IMR-90 (cell line): ENCODE measurements around the gene CD79A. TPM values are rescaled to one million over a fixed set of nuclear protein-coding genes. Genes with fewer than 3 reads are reported as not detected.
A peak's percentile ranks its signal among the peaks of the same experiment; 100 is the strongest.

Source experiments
- ATAC-seq: fragments of 200-7000 bp; cut with Tn5 transposase; 2 replicates; pipeline ENCODE4 v1.9.1; 2020; ENCODE audit warnings: low read depth, mild to moderate bottlenecking, moderate library complexity
- BruUV-seq: library from RNA; stranded (reverse); fragments of 400-500 nt; replicated peaks from 2 replicates; lab custom pipeline; 2021; lab: Mats Ljungman, UMichigan
- CTCF ChIA-PET: fragments of 300-600 bp; formaldehyde crosslinking; extraction: SDS; loops from one replicate; lab custom pipeline; 2021; ENCODE audit warnings: antibody characterized with exemption; lab: Yijun Ruan, JAX
- POLR2A ChIA-PET: fragments of 300-600 bp; sonication (Branson Sonifier 250); formaldehyde crosslinking; loops from one replicate; lab custom pipeline; 2022; ENCODE audit warnings: antibody characterized with exemption; ENCODE audit not compliant: unreplicated experiment; lab: Charles Lee
- DNase-seq: peaks from one replicate; pipeline ENCODE4 v3.0.0; 2013
- H2AFZ ChIP-seq: replicated peaks from 2 replicates; pipeline ENCODE3; 2013; ENCODE audit warnings: low read length, mild to moderate bottlenecking; ENCODE audit not compliant: poor library complexity
- H2AK5ac ChIP-seq: 2 replicates; pipeline ENCODE4 v1.6.1; 2013; ENCODE audit warnings: low read depth, low read length, inconsistent platforms
- H2AK9ac ChIP-seq: replicated peaks from 2 replicates; pipeline ENCODE3; 2013; ENCODE audit warnings: mild to moderate bottlenecking, low read depth, low read length, moderate library complexity; ENCODE audit not compliant: poor library complexity
- H2BK120ac ChIP-seq: 2 replicates; pipeline ENCODE4 v1.6.1; 2013; ENCODE audit warnings: low read depth, low read length, inconsistent platforms
- H2BK15ac ChIP-seq: 3 replicates; pipeline ENCODE4 v1.6.1; 2013; ENCODE audit warnings: low read depth, low read length, inconsistent platforms
- H2BK20ac ChIP-seq: 2 replicates; pipeline ENCODE4 v1.6.1; 2013; ENCODE audit warnings: low read depth, mild to moderate bottlenecking, inconsistent platforms, low read length, moderate library complexity
- H2BK5ac ChIP-seq: 2 replicates; pipeline ENCODE4 v1.6.1; 2013; ENCODE audit warnings: mild to moderate bottlenecking, low read depth, low read length, inconsistent platforms; ENCODE audit not compliant: poor library complexity, severe bottlenecking
- H3K14ac ChIP-seq: replicated peaks from 2 replicates; pipeline ENCODE4 v1.6.1; 2013; ENCODE audit warnings: low read depth, low read length, inconsistent platforms
- H3K18ac ChIP-seq: 2 replicates; pipeline ENCODE4 v1.6.1; 2013; ENCODE audit warnings: low read depth, low read length, control low read depth
- H3K23ac ChIP-seq: 2 replicates; pipeline ENCODE4 v1.6.1; 2013; ENCODE audit warnings: low read depth, low read length, inconsistent platforms
- H3K27ac ChIP-seq: 2 replicates; pipeline ENCODE4 v1.5.1; 2013; ENCODE audit warnings: mild to moderate bottlenecking, control low read depth, low read length; ENCODE audit not compliant: insufficient read depth
- H3K27me3 ChIP-seq: 2 replicates; pipeline ENCODE4 v1.6.1; 2013; ENCODE audit warnings: low read length; ENCODE audit not compliant: control insufficient read depth, insufficient read depth
- H3K36me3 ChIP-seq: 2 replicates; pipeline ENCODE4 v1.6.1; 2013; ENCODE audit warnings: low read length, mixed read lengths; ENCODE audit not compliant: control insufficient read depth, insufficient read depth
- H3K4ac ChIP-seq: 2 replicates; pipeline ENCODE4 v1.6.1; 2013; ENCODE audit warnings: low read depth, low read length, inconsistent platforms
- H3K4me1 ChIP-seq: 2 replicates; pipeline ENCODE4 v1.6.1; 2013; ENCODE audit warnings: low read length, mixed read lengths; ENCODE audit not compliant: control insufficient read depth, insufficient read depth
- H3K4me2 ChIP-seq: 2 replicates; pipeline ENCODE4 v1.6.1; 2013; ENCODE audit warnings: low read depth, mild to moderate bottlenecking, control low read depth, low read length, moderate library complexity
- H3K4me3 ChIP-seq: 2 replicates; pipeline ENCODE4 v1.5.1; 2013; ENCODE audit warnings: low read depth, mild to moderate bottlenecking, control low read depth, low read length, moderate library complexity; ENCODE audit not compliant: insufficient read depth
- H3K56ac ChIP-seq: 2 replicates; pipeline ENCODE4 v1.6.1; 2013; ENCODE audit warnings: low read length, inconsistent platforms; ENCODE audit not compliant: insufficient read depth; ENCODE audit errors: extremely low read depth
- H3K79me1 ChIP-seq, 2 experiments: 2 replicates each; pipeline ENCODE4 v1.6.1; 2013; ENCODE audit warnings: low read length in 2 of 2, inconsistent platforms in 1 of 2, low read depth in 1 of 2
- H3K9ac ChIP-seq: 2 replicates; pipeline ENCODE4 v1.6.1; 2013; ENCODE audit warnings: low read depth, low read length, control low read depth
- H3K9me1 ChIP-seq: 2 replicates; pipeline ENCODE4 v1.6.1; 2013; ENCODE audit warnings: low read length, inconsistent platforms; ENCODE audit not compliant: insufficient read depth
- H3K9me3 ChIP-seq: 2 replicates; pipeline ENCODE4 v1.6.1; 2013; ENCODE audit warnings: low read length; ENCODE audit not compliant: control insufficient read depth, insufficient read depth
- H4K20me1 ChIP-seq: 2 replicates; pipeline ENCODE4 v1.6.1; 2013; ENCODE audit warnings: low read length, inconsistent platforms; ENCODE audit not compliant: insufficient read depth
- H4K5ac ChIP-seq: 2 replicates; pipeline ENCODE4 v1.6.1; 2013; ENCODE audit warnings: mild to moderate bottlenecking, low read depth, low read length, control low read depth
- H4K8ac ChIP-seq, 2 experiments: 2 replicates each; pipeline ENCODE4 v1.6.1; 2013; ENCODE audit warnings: low read depth in 2 of 2, low read length in 2 of 2, control low read depth in 1 of 2, inconsistent platforms in 1 of 2
- H4K91ac ChIP-seq: 2 replicates; pipeline ENCODE4 v1.6.1; 2013; ENCODE audit warnings: low read depth, low read length, inconsistent platforms; ENCODE audit not compliant: insufficient read depth
- BHLHE40 ChIP-seq: fragments of 150-350 bp; IDR thresholded peaks from 2 replicates; pipeline ENCODE4 v1.6.1; 2016; ENCODE audit warnings: mild to moderate bottlenecking, low read depth, low read length
- CEBPB ChIP-seq: IDR thresholded peaks from 2 replicates; pipeline ENCODE4 v1.6.1; 2012; ENCODE audit warnings: low read depth, low read length, improper control_type of control experiment
- CTCF ChIP-seq: conservative IDR thresholded peaks from 2 replicates; pipeline ENCODE4 v1.5.1; 2012; ENCODE audit warnings: mild to moderate bottlenecking, low read depth, low read length, improper control_type of control experiment
- MAZ ChIP-seq: IDR thresholded peaks from 2 replicates; pipeline ENCODE4 v1.6.1; 2012; ENCODE audit warnings: low read depth, mild to moderate bottlenecking, low read length, improper control_type of control experiment, moderate library complexity, borderline replicate concordance
- POLR2A ChIP-seq: IDR thresholded peaks from 2 replicates; pipeline ENCODE4 v1.6.1; 2012; ENCODE audit warnings: mild to moderate bottlenecking, low read depth, low read length
- USF2 ChIP-seq: fragments of 150-350 bp; IDR thresholded peaks from 2 replicates; pipeline ENCODE4 v1.6.1; 2017; ENCODE audit warnings: mild to moderate bottlenecking, antibody characterized with exemption, low read length, low read depth
- WGBS, 2 experiments: methylation state at CpG; one replicate each; pipeline versions ENCODE4 v1.1.5 to v1.1.7; 2013; ENCODE audit warnings: missing lambda C conversion rate in 2 of 2; ENCODE audit not compliant: insufficient read length in 1 of 2; ENCODE audit errors: extremely low coverage in 2 of 2; 5-methylcytosine and 5-hydroxymethylcytosine counted together
- dilution Hi-C: fragments of 300-500 bp; cut with HindIII; formaldehyde crosslinking; loops from one replicate; pipeline ENCODE4 v1.14.3; 2018; ENCODE audit warnings: low sequenced_read_pairs; ENCODE audit not compliant: unreplicated experiment
- in situ Hi-C: fragments of 300-500 bp; cut with MboI; formaldehyde crosslinking; loops from 3 replicates; pipeline ENCODE4 v1.14.3; 2019; ENCODE audit warnings: low sequenced_read_pairs, inconsistent platforms, mixed read lengths
- intact Hi-C: fragments of 100-400 bp; cut with micrococcal nuclease; formaldehyde crosslinking; loops from 2 replicates; pipeline ENCODE4 v1.10.0; 2022
- polyA plus RNA-seq, 3 experiments: library from polyadenylated mRNA; depleted of rRNA; stranded (reverse); fragments of >200 nt; gene quantifications; 2 replicates each; pipeline ENCODE4 v1.2.3, GENCODE V29; 2012; ENCODE audit warnings: low replicate concordance in 1 of 3
- total RNA-seq: library from RNA; depleted of rRNA; stranded (reverse); fragments of >200 nt; gene quantifications from 2 replicates; pipeline ENCODE4 v1.2.3, GENCODE V29; 2012

Gene CD79A
- total and polyA plus RNA-seq, 2 of the 4 experiments (the other 2 are of a cell fraction): 0.19 TPM; not detected in 1

GRCh38 chr19:41866284-41866683 lies 10.8 kb upstream of the CD79A start:
- WGBS, 2 experiments: 100% methylated on average over 1 of the region's 3 CpGs; no CpG with 5 or more reads in 1 of the 2 experiments
- no peak overlapping the region for H2AK9ac ChIP-seq
- BruUV-seq: no TSS peak
- peaks cover 29 to 79% of the 10 kb centered on the region in 2 experiments for H3K79me1 ChIP-seq
- no peak overlapping the region for H4K91ac ChIP-seq
- POLR2A ChIA-PET: no interaction called here
- H3K4me3 ChIP-seq: no peak overlapping the region
- H3K23ac ChIP-seq: no peak overlapping the region; the same call in 1 of the 2 replicates
- H3K14ac ChIP-seq: no peak overlapping the region
- H3K9me1 ChIP-seq: peaks cover 24% of the 10 kb centered on the region
- H3K9me3 ChIP-seq: no peaks in the 10 kb centered on the region
- no peak overlapping the region for H3K18ac ChIP-seq
- H4K8ac ChIP-seq: no peak overlapping the region
- H4K5ac ChIP-seq: no peak overlapping the region
- H3K27ac ChIP-seq: no peak overlapping the region
- H2AK5ac ChIP-seq: no peak overlapping the region
- no peak overlapping the region for H2BK120ac ChIP-seq
- peaks cover 81% of the 10 kb centered on the region for H3K36me3 ChIP-seq
- H3K27me3 ChIP-seq: no peaks in the 10 kb centered on the region
- peaks cover 10% of the 10 kb centered on the region for H3K4me1 ChIP-seq
- no peak overlapping the region for H3K4ac ChIP-seq
- DNase-seq (no peak), ATAC-seq (no peak)
- TF ChIP-seq POLR2A (no peak), CEBPB (no peak), BHLHE40 (no peak), CTCF (no peak), USF2 (no peak), MAZ (no peak)
- H2BK20ac ChIP-seq: no peak overlapping the region
- no peak overlapping the region for H3K56ac ChIP-seq
- dilution Hi-C loops: no loop called here
- intact Hi-C loops: no loop called here
- in situ Hi-C loops: no loop called here
- no peak overlapping the region for H3K9ac ChIP-seq
- H4K20me1 ChIP-seq: peaks cover 98% of the 10 kb centered on the region
- no peak overlapping the region for H3K4me2 ChIP-seq
- no peak overlapping the region for H2BK15ac ChIP-seq
- CTCF ChIA-PET: no interaction called here
- peak overlapping the region; percentile 41 for H2AFZ ChIP-seq
- H2BK5ac ChIP-seq: no peak overlapping the region
